ENCODE data around the gene CHST10.

Gene CHST10

GRCh38 chr2:100413571-100413970 is 3.9 kb downstream of the CHST10 start:
- no peak for DNase-seq

DNA sequence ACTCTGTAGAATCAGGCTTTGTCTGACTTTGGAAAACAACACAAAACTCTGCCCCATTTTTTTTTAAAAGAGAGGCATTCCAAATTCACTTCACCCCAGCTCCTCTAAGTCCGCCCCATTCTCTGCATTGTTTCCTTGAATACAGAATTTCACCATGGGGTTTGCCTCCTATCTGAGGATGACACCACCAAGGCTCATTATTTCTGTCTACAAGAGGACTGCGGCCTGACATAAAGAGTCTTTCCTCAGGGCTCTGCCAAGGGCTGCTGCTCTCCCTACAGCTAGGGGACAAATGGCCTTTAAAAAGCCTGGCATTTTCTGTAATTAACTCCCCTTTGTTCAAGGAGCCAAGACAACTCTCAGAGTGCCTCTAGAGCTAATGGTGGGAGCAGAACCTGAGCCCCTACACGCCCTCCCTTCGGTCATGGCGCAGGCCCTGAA is 4.6 kb downstream of the CHST10 start:
- DNase-seq = no peak

DNA sequence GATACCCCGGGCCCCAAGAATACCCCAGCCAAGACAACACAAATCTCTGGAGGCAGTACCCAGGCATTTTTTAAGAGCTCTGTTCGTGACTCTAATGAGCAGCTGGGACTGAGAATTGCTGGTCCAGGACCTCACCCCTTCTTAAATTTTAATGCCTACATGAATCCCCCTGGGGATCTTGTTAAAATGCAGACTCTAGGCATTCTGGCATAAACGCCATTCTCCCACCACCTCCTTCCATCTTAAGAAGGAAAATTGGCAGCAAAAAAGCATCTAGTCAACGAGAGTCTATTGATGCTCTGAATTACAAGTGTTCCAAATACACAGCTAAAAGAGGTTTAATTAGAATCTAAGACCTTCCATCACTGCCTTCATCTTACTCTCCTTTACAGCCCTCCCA is 5.0 kb downstream of the CHST10 start:
- DNase-seq = no peak

GRCh38 chr2:100411841-100412292 is 5.6 kb downstream of the CHST10 start:
- no peak for DNase-seq

DNA sequence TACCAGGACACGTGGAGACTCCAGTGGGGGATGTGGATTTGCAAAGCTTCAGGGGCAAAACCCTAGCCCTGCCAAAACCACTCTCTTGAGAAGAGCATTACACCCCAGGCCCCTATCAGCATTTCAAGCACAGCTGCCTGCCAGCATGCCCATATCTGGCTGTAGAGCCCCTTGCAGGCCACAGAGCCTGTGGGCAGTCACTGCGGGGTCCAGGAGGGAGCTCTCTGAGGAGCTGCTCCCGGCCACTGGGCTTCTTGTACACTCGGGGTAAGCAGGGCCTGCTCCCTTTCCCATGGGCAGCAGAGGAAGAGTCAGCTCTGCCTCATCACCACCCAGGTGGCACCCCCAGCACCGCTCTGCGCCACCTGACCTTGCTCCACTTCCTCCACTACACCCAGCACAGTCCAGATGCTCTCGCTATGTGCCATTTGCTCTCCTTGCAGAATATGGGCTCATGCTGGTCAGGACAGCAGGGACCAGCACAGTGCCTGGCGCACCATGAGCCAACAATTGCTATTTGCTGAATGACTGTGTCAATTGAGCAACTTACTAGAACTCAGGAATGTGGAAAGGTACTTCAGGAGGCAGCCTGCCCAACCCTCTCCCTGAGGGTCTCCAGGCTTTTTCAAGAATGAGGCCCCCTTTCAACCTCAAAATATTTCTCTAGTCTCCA is 7.4 kb downstream of the CHST10 start:
- DNase-seq = no peak

DNA sequence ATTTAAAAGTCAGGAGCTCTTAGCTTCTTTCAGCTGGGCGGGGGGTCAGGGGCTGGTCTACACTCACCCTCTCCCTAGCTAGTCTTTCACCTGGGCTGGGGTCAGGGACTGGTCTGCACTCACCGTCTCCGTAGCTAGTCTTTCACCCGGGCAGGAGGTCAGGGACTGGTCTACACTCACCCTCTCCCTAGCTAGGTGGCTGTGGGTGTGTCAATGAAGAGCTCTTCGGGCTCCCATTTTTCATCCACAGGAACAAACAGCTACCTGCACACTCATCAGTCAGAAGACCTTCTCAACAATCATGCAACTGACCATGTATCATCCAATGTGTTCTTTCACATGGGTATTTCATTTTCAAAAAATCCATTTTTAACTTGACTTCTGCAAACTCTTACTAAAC is 8.0 kb downstream of the CHST10 start:
- no peak for DNase-seq

DNA sequence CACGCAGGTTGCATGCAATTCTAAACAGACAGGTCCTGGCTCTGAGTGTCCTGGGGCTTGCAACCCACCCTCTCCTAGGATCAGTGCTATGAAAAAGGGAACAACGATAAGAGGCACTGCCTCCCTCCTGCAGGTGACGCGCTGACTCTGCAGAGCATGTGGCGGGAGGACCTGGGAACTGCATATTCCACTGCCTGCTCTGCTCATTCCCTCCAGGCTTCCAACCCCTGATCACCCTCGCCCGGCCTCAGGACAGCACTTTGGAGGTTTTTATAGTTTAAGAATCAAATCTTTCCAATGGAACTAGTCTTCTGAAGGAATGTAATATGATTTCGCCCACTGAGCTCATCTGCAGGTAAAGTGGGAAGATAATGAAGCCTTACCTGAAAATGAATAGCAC is 8.5 kb downstream of the CHST10 start:
- DNase-seq = no peak

- DNase-seq = no peak
These were observed 9.4 kb downstream of the CHST10 start for GRCh38 chr2:100408104-100408503.

DNA sequence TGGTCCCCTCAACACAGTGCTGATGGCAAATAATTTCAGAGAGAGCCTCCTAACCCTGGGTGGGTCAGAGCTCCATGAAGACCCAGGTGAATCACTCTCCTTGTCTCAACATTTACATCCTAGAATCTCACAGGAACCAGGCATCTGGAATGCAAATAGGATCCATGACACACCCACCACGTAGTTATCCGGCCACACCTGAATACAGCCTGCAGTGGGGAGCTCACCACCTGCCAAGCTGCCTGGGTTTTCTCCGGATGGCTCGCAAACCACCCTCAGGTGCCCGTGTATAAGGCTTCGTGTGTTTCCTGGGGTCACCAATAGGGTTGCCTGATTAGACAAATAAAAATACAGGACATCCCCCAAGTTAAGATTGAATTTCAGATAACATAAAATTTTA is 9.9 kb downstream of the CHST10 start:
- no peak for DNase-seq

DNA sequence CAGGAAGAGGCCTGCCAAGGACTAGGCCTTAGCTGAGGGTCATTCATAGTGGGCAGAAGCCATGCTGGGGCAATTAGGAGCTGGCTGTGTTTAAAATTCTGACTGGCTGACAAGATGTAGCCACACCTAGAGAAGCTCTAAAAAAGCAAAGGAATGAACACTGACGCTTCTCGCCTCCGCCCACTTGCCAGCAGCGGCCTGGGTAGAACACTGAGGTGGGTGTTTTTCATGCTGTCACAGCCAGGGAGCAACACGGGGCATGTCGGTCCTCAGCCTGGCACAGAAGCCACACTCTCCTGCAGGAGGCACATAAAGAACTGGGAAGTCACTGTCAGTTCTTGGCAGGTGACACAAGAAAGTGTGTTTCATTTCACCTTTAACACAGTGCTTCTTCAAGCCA is 10.4 kb downstream of the CHST10 start:
- DNase-seq = no peak

- DNase-seq = no peak
These were observed 11.4 kb downstream of the CHST10 start for GRCh38 chr2:100406120-100406508.

- no peak for DNase-seq
These were observed 11.9 kb downstream of the CHST10 start for GRCh38 chr2:100405403-100406119.

- DNase-seq = peak; percentile 31
These were observed 13.1 kb downstream of the CHST10 start for GRCh38 chr2:100404411-100404810.

DNA sequence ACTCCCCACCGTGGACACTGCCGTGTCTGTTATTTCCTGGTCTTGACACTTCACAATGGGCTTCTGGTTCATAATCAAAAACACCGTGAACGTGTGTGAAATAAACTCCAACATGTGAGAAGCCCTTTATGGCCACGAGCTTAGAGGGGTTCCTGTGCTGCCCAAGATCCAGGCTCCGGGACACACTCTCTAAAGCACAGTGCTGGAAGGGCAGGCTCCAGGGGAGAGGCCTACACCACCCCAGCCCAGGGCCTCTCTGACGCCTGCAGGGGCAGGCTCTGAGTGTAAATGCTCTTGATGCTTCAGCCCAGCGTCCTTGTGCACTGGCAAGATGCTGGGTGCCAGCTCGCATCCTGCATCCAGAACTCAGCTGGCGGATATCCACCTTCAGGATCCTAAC is 13.7 kb downstream of the CHST10 start:
- DNase-seq = no peak

DNA sequence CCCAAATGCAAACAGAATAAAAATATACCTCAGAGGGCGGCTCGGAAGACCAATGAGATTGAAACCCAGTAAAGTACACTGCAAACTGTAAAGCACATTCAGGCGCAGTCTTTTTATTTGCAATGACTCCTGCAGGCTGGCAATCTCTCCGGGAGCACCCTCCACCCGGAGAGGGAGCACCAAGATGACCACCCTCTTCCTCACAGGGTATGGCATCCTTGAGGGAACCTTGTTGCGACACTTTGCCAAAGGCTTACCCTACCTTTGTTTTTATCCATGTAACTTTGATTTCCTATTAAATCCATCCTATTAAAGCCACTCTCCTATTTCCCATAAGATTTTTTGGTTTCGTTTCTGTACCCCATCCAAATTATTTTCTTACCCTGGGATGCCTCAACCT is 16.2 kb downstream of the CHST10 start:
- DNase-seq = no peak

DNA sequence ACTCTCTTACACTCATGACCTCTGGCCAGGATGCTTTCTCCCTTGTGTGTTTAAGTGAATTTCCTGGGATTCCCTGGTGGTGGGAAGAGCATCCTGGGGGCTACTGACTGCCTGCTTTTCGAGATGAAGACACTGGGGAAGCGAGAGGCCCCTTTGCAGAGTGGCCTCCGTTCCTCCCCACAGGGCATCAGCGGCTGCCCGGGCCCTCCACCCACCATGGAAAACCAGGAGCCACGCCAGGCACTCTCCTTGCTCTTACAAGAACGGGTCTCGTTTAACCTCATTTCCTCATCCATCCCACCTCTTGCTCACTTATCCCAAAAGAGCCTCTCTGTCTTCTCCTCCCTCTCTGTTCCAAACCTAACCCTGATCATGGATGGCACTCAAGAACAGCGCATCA is 17.8 kb downstream of the CHST10 start:
- DNase-seq = no peak

DNA sequence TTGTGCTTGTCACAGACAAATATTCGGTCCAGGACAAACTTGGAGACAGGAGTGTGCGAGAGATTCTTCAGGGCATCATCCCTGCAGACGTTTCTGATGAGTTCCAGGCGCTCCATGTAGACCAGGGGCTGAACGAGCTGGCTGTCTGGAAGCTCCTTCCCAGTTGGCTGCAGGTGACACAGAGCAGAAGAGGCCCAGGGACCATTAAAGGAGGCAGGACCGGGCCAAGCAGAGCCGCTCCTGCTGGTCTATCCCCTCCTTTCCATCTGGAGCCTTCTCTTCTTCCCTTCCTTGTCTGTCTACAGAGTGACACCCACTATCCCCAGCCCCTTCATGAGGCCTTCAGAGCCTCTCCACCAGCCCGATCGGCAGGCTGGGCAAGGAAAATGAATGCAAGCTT is 19.5 kb downstream of the CHST10 start:
- DNase-seq = no peak

- no peak for DNase-seq
These were observed 20.2 kb downstream of the CHST10 start for GRCh38 chr2:100397118-100397860.

GRCh38 chr2:100396483-100396882 is 21.0 kb downstream of the CHST10 start:
- DNase-seq = no peak

DNA sequence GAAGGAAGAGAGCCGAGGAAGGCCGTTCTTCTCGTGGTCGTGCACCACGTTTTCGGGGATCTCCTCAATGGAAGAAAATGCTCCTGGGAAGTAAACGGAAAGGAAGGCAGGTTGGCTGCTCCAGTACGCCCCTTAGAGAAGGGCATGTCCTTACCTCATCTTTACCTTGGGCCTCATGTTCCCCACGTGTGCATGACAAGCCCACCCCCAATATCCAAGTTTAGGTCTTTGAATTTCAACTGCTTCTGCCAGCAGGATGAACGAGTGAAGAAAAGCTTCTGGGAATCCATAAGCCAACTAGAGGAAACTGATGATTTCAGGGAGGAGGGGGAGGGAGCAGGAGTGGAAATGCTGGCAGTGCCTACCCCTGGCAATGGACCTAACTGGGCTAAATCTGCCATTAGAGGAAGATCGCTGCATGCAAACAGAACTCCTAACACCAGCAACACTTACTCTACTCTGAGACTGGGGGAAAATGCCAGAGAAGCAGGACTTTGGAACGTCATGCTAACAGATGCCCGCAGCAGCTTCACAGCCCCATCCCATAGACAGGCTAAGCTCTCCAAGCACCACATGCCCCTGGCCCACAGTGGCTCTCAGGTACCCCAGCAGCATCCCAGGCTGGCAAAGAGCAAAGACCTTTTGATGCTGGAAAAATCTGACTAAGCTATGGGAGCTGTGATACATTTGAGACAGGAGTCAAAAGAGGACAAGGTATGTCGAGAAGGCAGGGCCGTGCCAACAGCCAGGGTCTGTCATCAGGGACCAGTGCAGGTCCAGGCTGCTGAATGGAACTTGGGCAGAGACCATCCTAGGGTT is 21.7 kb downstream of the CHST10 start:
- DNase-seq = no peak

DNA sequence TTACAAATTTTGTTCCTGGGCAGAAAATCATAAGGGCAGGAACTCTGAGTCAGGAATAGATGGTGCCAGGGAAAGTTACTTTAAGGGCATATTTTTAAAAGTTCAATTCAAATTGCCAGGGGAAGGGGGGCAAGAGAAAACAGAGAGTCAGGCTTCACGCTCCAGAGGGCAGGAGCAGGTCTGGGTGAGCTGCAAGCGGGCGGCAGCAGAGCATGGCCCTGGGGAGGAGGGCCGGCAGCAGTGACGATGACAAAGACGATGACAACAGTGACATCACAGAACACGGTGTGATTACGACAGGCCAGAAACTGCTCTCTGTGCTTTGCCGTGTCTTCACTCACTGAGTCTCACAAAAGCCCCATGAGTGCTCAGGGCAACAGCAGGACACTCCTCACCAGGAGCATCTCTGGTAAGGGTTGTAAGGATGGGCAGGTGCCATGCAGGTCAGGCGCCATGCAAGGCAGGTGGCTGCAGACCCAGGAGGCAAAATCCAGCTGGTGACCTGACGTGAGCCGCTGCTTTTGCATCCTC is 23.3 kb downstream of the CHST10 start:
- no peak for DNase-seq

- DNase-seq = no peak
These were observed 24.1 kb downstream of the CHST10 start for GRCh38 chr2:100393362-100393761.

GRCh38 chr2:100392715-100393114 is 24.8 kb downstream of the CHST10 start:
- DNase-seq = no peak

Data from NCI-H2171 (cell line).